Measurements from ENCODE around the gene ALK.
A peak's percentile ranks its signal among the peaks of the same experiment; 100 is the strongest.

Gene ALK

GRCh38 chr2:29789911-29790485, 131.4 kb downstream of the ALK start:
- Histone ChIP-seq H3K27ac (ENCODE audit: extremely low read depth, low read depth, low read length) (no peak overlapping the region), H3K4me3 (ENCODE audit: low read depth, low read length) (no peak overlapping the region), H3K36me3 (ENCODE audit: control insufficient read depth in 2 of 2, insufficient read depth in 1 of 2, low read length in 2 of 2) (no peaks in the 10 kb centered on the region), H3K9me3 (ENCODE audit: control insufficient read depth, insufficient read depth, low read depth, low read length) (no peaks in the 10 kb centered on the region), H3K4me1 (ENCODE audit: control insufficient read depth, insufficient read depth, low read length) (no peaks in the 10 kb centered on the region)
- TF ChIP-seq ZNF184 (tag by site-specific recombination; IDR thresholded peaks at IDR 0.05) (no peak), KLF16 (tag by site-specific recombination; IDR thresholded peaks at IDR 0.05) (no peak), ZNF558 (tag by site-specific recombination; IDR thresholded peaks at IDR 0.05) (no peak), SCRT2 (tag by site-specific recombination; IDR thresholded peaks at IDR 0.05) (no peak), ZBTB20 (tag by site-specific recombination; IDR thresholded peaks at IDR 0.05) (no peak), ZBTB48 (tag by site-specific recombination; IDR thresholded peaks at IDR 0.05) (no peak), ZNF580 (tag by site-specific recombination; IDR thresholded peaks at IDR 0.05) (no peak), ZNF670 (tag by site-specific recombination; IDR thresholded peaks at IDR 0.05; ENCODE audit: low read depth) (no peak), ZNF571 (tag by site-specific recombination; IDR thresholded peaks at IDR 0.05) (no peak), ZNF830 (tag by site-specific recombination; IDR thresholded peaks at IDR 0.05; ENCODE audit: low read depth) (no peak), ATF2 (tag by site-specific recombination; IDR thresholded peaks at IDR 0.05; ENCODE audit: low read depth) (no peak), ZBTB6 (tag by site-specific recombination; IDR thresholded peaks at IDR 0.05) (no peak), ZBTB8A (tag by site-specific recombination; IDR thresholded peaks at IDR 0.05) (no peak)
- ChIA-PET POLR2A (no interaction called here), CTCF (no interaction called here)

- Histone ChIP-seq H3K4me1 (ENCODE audit: control insufficient read depth, insufficient read depth, low read length) (no peaks in the 10 kb centered on the region), H3K9me3 (ENCODE audit: control insufficient read depth, insufficient read depth, low read depth, low read length) (no peaks in the 10 kb centered on the region), H3K4me3 (ENCODE audit: low read depth, low read length) (no peak overlapping the region), H3K36me3 (ENCODE audit: control insufficient read depth in 2 of 2, insufficient read depth in 1 of 2, low read length in 2 of 2) (no peaks in the 10 kb centered on the region), H3K27ac (ENCODE audit: extremely low read depth, low read depth, low read length) (no peak overlapping the region)
- ChIA-PET CTCF (interaction anchor here (0.8 kb wide), 1 partner anchor 117 kb away, joined by 4 read pairs; no protein-coding TSS in a partner anchor), POLR2A (no interaction called here)
- TF ChIP-seq ZNF211 (tag by site-specific recombination; IDR thresholded peaks at IDR 0.05; ENCODE audit: low read depth), result no peak
- TF ChIP-seq SCRT2 (tag by site-specific recombination; IDR thresholded peaks at IDR 0.05), result 0 out of 2 replicates have a peak, but pooled peaks have one; percentile 23
Observed at GRCh38 chr2:29787473-29788465, 133.6 kb downstream of the ALK start.

DNA sequence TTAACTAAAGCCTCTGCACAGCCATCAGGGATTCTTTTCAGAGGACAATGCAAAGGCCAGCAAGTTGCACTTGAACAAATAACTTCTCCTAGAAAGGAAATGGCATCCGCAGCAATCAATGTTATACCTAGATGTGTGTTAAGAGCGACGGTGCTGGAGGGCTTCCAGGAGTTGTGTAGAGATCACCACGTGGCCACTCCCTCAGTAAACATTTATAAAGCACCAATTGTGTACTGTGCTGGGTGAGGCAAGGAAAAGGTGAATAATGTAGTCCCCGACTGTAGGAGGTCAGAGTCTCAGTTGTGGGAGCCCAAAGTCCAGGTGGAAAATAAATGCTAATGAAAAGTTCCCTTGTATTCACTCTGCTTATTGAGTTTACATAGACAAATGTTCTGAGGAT, 135.0 kb downstream of the ALK start:
- POLR2A ChIA-PET, result no interaction called here
- Histone ChIP-seq H3K4me3 (ENCODE audit: low read depth, low read length) (no peak overlapping the region), H3K27ac (ENCODE audit: extremely low read depth, low read depth, low read length) (no peak overlapping the region), H3K9me3 (ENCODE audit: control insufficient read depth, insufficient read depth, low read depth, low read length) (no peaks in the 10 kb centered on the region), H3K36me3 (ENCODE audit: control insufficient read depth in 2 of 2, insufficient read depth in 1 of 2, low read length in 2 of 2) (no peaks in the 10 kb centered on the region), H3K4me1 (ENCODE audit: control insufficient read depth, insufficient read depth, low read length) (no peaks in the 10 kb centered on the region)
- CTCF ChIA-PET, result no interaction called here
- no peak for TF ChIP-seq ZNF169 (tag by site-specific recombination; IDR thresholded peaks at IDR 0.05)
- no peak for TF ChIP-seq ZNF23 (tag by site-specific recombination; IDR thresholded peaks at IDR 0.05; ENCODE audit: borderline replicate concordance)
- no peak for TF ChIP-seq TRIM28 (IDR thresholded peaks at IDR 0.05; ENCODE audit: borderline replicate concordance, low read length)
- no peak for TF ChIP-seq ZBTB1 (tag by site-specific recombination; IDR thresholded peaks at IDR 0.05)
- TF ChIP-seq ZNF530 (tag by site-specific recombination; IDR thresholded peaks at IDR 0.05; ENCODE audit: low read depth), result no peak
- no peak for TF ChIP-seq ZNF596 (tag by site-specific recombination; IDR thresholded peaks at IDR 0.05)
- no peak for TF ChIP-seq ZNF600 (tag by site-specific recombination; IDR thresholded peaks at IDR 0.05)
- TF ChIP-seq ZNF510 (tag by site-specific recombination; IDR thresholded peaks at IDR 0.05; ENCODE audit: insufficient replicate concordance), result no peak
- no peak for TF ChIP-seq HOXC10 (CRISPR knock-in tag; IDR thresholded peaks at IDR 0.05)
- no peak for TF ChIP-seq ZNF514 (tag by site-specific recombination; IDR thresholded peaks at IDR 0.05)
- TF ChIP-seq YY1 (tag by site-specific recombination; IDR thresholded peaks at IDR 0.05), result no peak
- no peak for TF ChIP-seq ZNF837 (tag by site-specific recombination; IDR thresholded peaks at IDR 0.05)

All from HEK293 (cell line).